HAP-1 (cell line): ENCODE results near the gene ZNF79.

Experiments used
- DNase-seq, 2 experiments: peaks; one replicate each; pipeline ENCODE4 v3.0.0-alpha.2; 2016 to 2020; ENCODE audit warnings: low spot score in 2 of 2
- H3K27me3 ChIP-seq: fragments of 250-450 bp; sonication (Bioruptor Pico); 2 replicates; pipeline ENCODE4 v1.5.1; 2020; ENCODE audit warnings: low read depth, mild to moderate bottlenecking, moderate library complexity
- H3K36me3 ChIP-seq: fragments of 250-450 bp; sonication (Bioruptor Pico); replicated peaks from 2 replicates; pipeline ENCODE4 v1.5.1; 2020; ENCODE audit warnings: mild to moderate bottlenecking
- H3K4me1 ChIP-seq: fragments of 250-450 bp; sonication (Bioruptor Pico); 2 replicates; pipeline ENCODE4 v1.5.1; 2020; ENCODE audit warnings: mild to moderate bottlenecking
- H3K4me3 ChIP-seq: fragments of 250-450 bp; sonication (Bioruptor Pico); 2 replicates; pipeline ENCODE4 v1.5.1; 2020; ENCODE audit warnings: mild to moderate bottlenecking, moderate library complexity
- H3K9me3 ChIP-seq: fragments of 250-450 bp; sonication (Bioruptor Pico); 2 replicates; pipeline ENCODE4 v1.5.1; 2020; ENCODE audit warnings: mild to moderate bottlenecking, moderate library complexity
- in situ Hi-C: fragments of 300-500 bp; cut with MboI; formaldehyde crosslinking; loops from 3 replicates; pipeline ENCODE4 v1.14.3; 2020; ENCODE audit warnings: low sequenced_read_pairs, inconsistent platforms, mixed read lengths

ZNF79 gene

DNA sequence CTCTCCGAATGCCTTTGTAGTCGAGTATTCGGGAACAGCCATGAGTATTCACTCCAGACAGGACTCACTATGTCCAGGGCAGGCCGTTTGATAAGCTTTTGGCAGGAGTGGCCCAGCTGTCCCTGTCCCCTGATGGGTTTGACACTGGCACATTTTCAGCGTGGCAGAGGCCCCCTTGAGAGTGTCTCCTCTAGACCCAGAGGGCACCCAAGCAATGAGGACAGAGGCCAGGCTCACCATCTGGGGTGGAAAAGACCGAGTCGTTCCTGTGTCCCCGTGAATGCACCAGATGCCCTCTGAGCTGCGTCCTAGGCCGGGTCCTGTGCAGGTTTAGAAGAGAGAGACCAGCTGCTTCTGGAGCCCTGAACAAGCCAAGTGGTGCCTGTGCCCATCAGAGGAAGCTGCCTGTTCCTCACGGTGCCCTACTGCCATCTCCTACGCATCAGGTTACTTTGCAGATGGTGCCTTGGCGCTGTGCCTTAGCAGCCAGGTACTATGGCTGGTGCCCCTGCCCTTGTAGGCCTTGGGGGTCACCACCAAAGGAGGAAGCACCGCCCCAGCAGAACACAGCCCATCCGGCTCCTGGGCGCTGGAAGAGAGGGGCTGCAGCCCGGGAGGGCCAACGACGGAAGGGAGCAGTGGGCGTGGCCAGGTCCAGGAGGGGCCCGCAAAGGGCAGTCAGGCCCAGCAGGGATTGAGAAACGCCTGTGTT, 69.6 kb downstream of the ZNF79 start:
- no peaks in the 10 kb centered on the region for H3K27me3 ChIP-seq
- no peaks in the 10 kb centered on the region for H3K9me3 ChIP-seq
- no peak for DNase-seq
- in situ Hi-C loops: no loop called here
- H3K4me1 ChIP-seq: no peaks in the 10 kb centered on the region
- peaks cover 32% of the 10 kb centered on the region for H3K36me3 ChIP-seq
- no peak overlapping the region for H3K4me3 ChIP-seq

DNA sequence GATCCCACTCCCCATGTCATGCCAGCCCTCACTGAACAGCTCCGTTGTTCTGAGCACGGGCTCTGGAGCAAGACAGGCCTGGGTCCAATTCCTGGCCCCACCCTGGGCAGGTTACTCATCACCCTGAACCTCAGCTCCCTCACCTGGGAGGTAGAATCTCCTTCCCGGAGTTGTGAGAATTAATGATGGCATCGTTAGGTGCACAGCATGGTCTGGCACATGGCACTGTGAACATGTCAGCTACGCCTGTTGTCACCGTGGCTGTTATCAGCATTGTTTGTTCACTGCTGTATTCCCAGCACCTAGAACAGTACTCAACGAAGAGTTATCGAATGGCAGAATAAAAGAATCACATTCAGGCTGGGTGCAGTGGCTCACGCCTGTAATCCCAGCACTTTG, 70.1 kb downstream of the ZNF79 start:
- in situ Hi-C loops: no loop called here

More for the DNA sequence above, 70.1 kb downstream of the ZNF79 start:
- no peak overlapping the region for H3K4me3 ChIP-seq
- no peaks in the 10 kb centered on the region for H3K27me3 ChIP-seq
- H3K4me1 ChIP-seq: no peaks in the 10 kb centered on the region
- no peaks in the 10 kb centered on the region for H3K9me3 ChIP-seq
- peaks cover 32% of the 10 kb centered on the region for H3K36me3 ChIP-seq
- no peak for DNase-seq
